ENCODE measurements around the gene TMEM86B.

TMEM86B gene

GRCh38 chr19:55220525-55220924 lies 8.0 kb downstream of the TMEM86B start:
- DNase-seq (ENCODE audit: low spot score) = no peak

- peak; percentile 28 for DNase-seq (ENCODE audit: low spot score)
Measured at GRCh38 chr19:55216461-55217198, 11.9 kb downstream of the TMEM86B start.

GRCh38 chr19:55213547-55213946 lies 15.0 kb downstream of the TMEM86B start:
- no peak for DNase-seq (ENCODE audit: low spot score)

GRCh38 chr19:55212447-55212846 lies 16.1 kb downstream of the TMEM86B start:
- peak; percentile 31 for DNase-seq (ENCODE audit: low spot score)

GRCh38 chr19:55209693-55210472 lies 18.7 kb downstream of the TMEM86B start:
- no peak for DNase-seq (ENCODE audit: low spot score)

- no peak for DNase-seq (ENCODE audit: low spot score)
Measured at GRCh38 chr19:55208880-55209692, 19.5 kb downstream of the TMEM86B start, which contains the start of gene PTPRH. PTPRH (minus strand) TSS chr19:55209501; CDS start chr19:55209433, 68 bp downstream.

GRCh38 chr19:55206664-55207500 lies 21.7 kb downstream of the TMEM86B start:
- DNase-seq (ENCODE audit: low spot score) = peak; percentile 8

- DNase-seq (ENCODE audit: low spot score) = peak; percentile 6
Measured at GRCh38 chr19:55202199-55202598, 26.4 kb downstream of the TMEM86B start.

GRCh38 chr19:55199620-55200204 lies 28.9 kb downstream of the TMEM86B start:
- DNase-seq (ENCODE audit: low spot score) = no peak

GRCh38 chr19:55198651-55199050 lies 29.9 kb downstream of the TMEM86B start:
- DNase-seq (ENCODE audit: low spot score) = no peak

- no peak for DNase-seq (ENCODE audit: low spot score)
Measured at GRCh38 chr19:55197528-55197927, 31.0 kb downstream of the TMEM86B start.

GRCh38 chr19:55196803-55197202 lies 31.8 kb downstream of the TMEM86B start:
- no peak for DNase-seq (ENCODE audit: low spot score)

- no peak for DNase-seq (ENCODE audit: low spot score)
Measured at GRCh38 chr19:55193481-55193880, 35.1 kb downstream of the TMEM86B start.

GRCh38 chr19:55189403-55189835 lies 39.1 kb downstream of the TMEM86B start:
- no peak for DNase-seq (ENCODE audit: low spot score)

GRCh38 chr19:55188625-55189024 lies 39.9 kb downstream of the TMEM86B start:
- no peak for DNase-seq (ENCODE audit: low spot score)

GRCh38 chr19:55186080-55186479 lies 42.5 kb downstream of the TMEM86B start:
- DNase-seq (ENCODE audit: low spot score) = no peak

GRCh38 chr19:55181740-55182139 lies 46.8 kb downstream of the TMEM86B start:
- DNase-seq (ENCODE audit: low spot score) = no peak

GRCh38 chr19:55179606-55180484 lies 48.7 kb downstream of the TMEM86B start, which contains the start of gene SYT5:
SYT5 (minus strand) TSS chr19:55180289; CDS start chr19:55179041, 1,248 bp downstream.
- DNase-seq (ENCODE audit: low spot score) = peak; percentile 59

GRCh38 chr19:55178781-55179599 lies 49.6 kb downstream of the TMEM86B start:
- peak; percentile 92 for DNase-seq (ENCODE audit: low spot score)
